Loucy (cell line): ENCODE measurements around the gene PRUNE2.

Experiments
- H2AFZ ChIP-seq: fragments of 200-600 bp; sonication (generic); 2 replicates; pipeline ENCODE4 v1.6.0; 2016; ENCODE audit warnings: antibody characterized with exemption, mild to moderate bottlenecking, low read length, moderate library complexity
- H3F3A ChIP-seq: fragments of 200-600 bp; 2 replicates; pipeline ENCODE4 v1.6.0; 2016; ENCODE audit warnings: antibody characterized with exemption, low read depth, mild to moderate bottlenecking
- H3K27me3 ChIP-seq: fragments of 200-600 bp; sonication (generic); 2 replicates; pipeline ENCODE4 v1.6.1; 2014; ENCODE audit warnings: low read length, mild to moderate bottlenecking; ENCODE audit not compliant: insufficient read depth, poor library complexity, severe bottlenecking
- H3K36me3 ChIP-seq: fragments of 200-600 bp; sonication (generic); 2 replicates; pipeline ENCODE4 v1.6.1; 2016; ENCODE audit warnings: low read length; ENCODE audit not compliant: insufficient read depth
- H3K4me1 ChIP-seq: fragments of 200-600 bp; sonication (generic); 2 replicates; pipeline ENCODE4 v1.5.1; 2014; ENCODE audit warnings: low read length, mild to moderate bottlenecking; ENCODE audit not compliant: insufficient read depth, poor library complexity, severe bottlenecking
- H3K4me2 ChIP-seq: fragments of 200-600 bp; sonication (generic); 2 replicates; pipeline ENCODE4 v1.6.0; 2014; ENCODE audit warnings: antibody characterized with exemption, low read length, low read depth, mild to moderate bottlenecking; ENCODE audit not compliant: poor library complexity, severe bottlenecking
- H3K4me3 ChIP-seq: fragments of 200-600 bp; sonication (generic); 2 replicates; pipeline ENCODE4 v1.5.1; 2014; ENCODE audit warnings: low read length, mild to moderate bottlenecking, mixed read lengths; ENCODE audit not compliant: poor library complexity, severe bottlenecking
- H3K79me2 ChIP-seq: fragments of 200-600 bp; sonication (generic); 2 replicates; pipeline ENCODE4 v1.6.1; 2014; ENCODE audit warnings: low read length; ENCODE audit not compliant: insufficient read depth
- H3K9ac ChIP-seq: fragments of 200-600 bp; sonication (generic); 2 replicates; pipeline ENCODE4 v1.6.0; 2014; ENCODE audit warnings: mild to moderate bottlenecking, low read depth, low read length, moderate library complexity; ENCODE audit not compliant: poor library complexity, severe bottlenecking
- H3K9me2 ChIP-seq: fragments of 200-600 bp; sonication (generic); replicated peaks from 2 replicates; pipeline ENCODE4 v1.6.1; 2016; ENCODE audit warnings: low read depth, low read length, mixed read lengths
- H3K9me3 ChIP-seq: fragments of 200-600 bp; sonication (generic); 2 replicates; pipeline ENCODE4 v1.6.1; 2014; ENCODE audit warnings: mild to moderate bottlenecking, antibody characterized with exemption, low read length, low read depth; ENCODE audit not compliant: insufficient read depth
- H4K20me1 ChIP-seq: fragments of 200-600 bp; sonication (generic); 2 replicates; pipeline ENCODE4 v1.6.0; 2014; ENCODE audit warnings: antibody characterized with exemption, low read length, mild to moderate bottlenecking; ENCODE audit not compliant: insufficient read depth, poor library complexity, severe bottlenecking
- CTCF ChIP-seq: fragments of 200-600 bp; sonication (generic); conservative IDR thresholded peaks from 2 replicates; pipeline ENCODE4 v1.5.1; 2014; ENCODE audit warnings: mild to moderate bottlenecking, antibody characterized with exemption, low read length
- EZH2phosphoT487 ChIP-seq: fragments of 200-600 bp; IDR thresholded peaks from 2 replicates; pipeline ENCODE4 v1.6.1; 2018; ENCODE audit warnings: antibody characterized with exemption, mild to moderate bottlenecking, moderate library complexity, borderline replicate concordance

The PRUNE2 gene

GRCh38 chr9:76592974-76593347, 313.0 kb downstream of the PRUNE2 start:
- Histone ChIP-seq H3K4me1 (peaks cover 58% of the 10 kb centered on the region), H3F3A (peaks cover 5% of the 10 kb centered on the region; the same call in 1 of the 2 replicates), H2AFZ (peak overlapping the region; percentile 63), H3K4me2 (peak overlapping the region; percentile 58), H3K9me3 (no peaks in the 10 kb centered on the region), H3K27me3 (no peaks in the 10 kb centered on the region), H3K79me2 (no peaks in the 10 kb centered on the region), H3K9ac (peak overlapping the region; percentile 48), H3K36me3 (no peaks in the 10 kb centered on the region), H3K9me2 (no peaks in the 10 kb centered on the region), H4K20me1 (no peaks in the 10 kb centered on the region), H3K4me3 (peak overlapping the region; percentile 46)
- TF ChIP-seq CTCF (no peak), EZH2phosphoT487 (no peak)

- Histone ChIP-seq H3K4me2 (peak overlapping the region; percentile 58), H3F3A (peaks cover 5% of the 10 kb centered on the region; the same call in 1 of the 2 replicates), H2AFZ (peak overlapping the region; percentile 63), H3K27me3 (no peaks in the 10 kb centered on the region), H3K9me2 (no peaks in the 10 kb centered on the region), H4K20me1 (no peaks in the 10 kb centered on the region), H3K9me3 (no peaks in the 10 kb centered on the region), H3K79me2 (no peaks in the 10 kb centered on the region), H3K4me1 (peaks cover 62% of the 10 kb centered on the region), H3K36me3 (no peaks in the 10 kb centered on the region), H3K9ac (peak overlapping the region; percentile 48), H3K4me3 (peak overlapping the region; percentile 46)
- TF ChIP-seq CTCF (no peak), EZH2phosphoT487 (no peak)
These were observed 313.6 kb downstream of the PRUNE2 start for GRCh38 chr9:76592091-76592973.

GRCh38 chr9:76591256-76591950, 314.5 kb downstream of the PRUNE2 start:
- Histone ChIP-seq H3K4me2 (no peak overlapping the region), H3K9me3 (no peaks in the 10 kb centered on the region), H2AFZ (0 out of 2 replicates have a peak overlapping the region, but pooled peaks have one; percentile 63)

More at GRCh38 chr9:76591256-76591950, 314.5 kb downstream of the PRUNE2 start:
- Histone ChIP-seq H3K9ac (no peak overlapping the region), H3K4me3 (no peak overlapping the region), H3K9me2 (no peaks in the 10 kb centered on the region), H4K20me1 (no peaks in the 10 kb centered on the region), H3K79me2 (no peaks in the 10 kb centered on the region), H3K36me3 (no peaks in the 10 kb centered on the region), H3K4me1 (peaks cover 66% of the 10 kb centered on the region), H3F3A (peaks cover 5% of the 10 kb centered on the region; the same call in 1 of the 2 replicates), H3K27me3 (no peaks in the 10 kb centered on the region)
- TF ChIP-seq EZH2phosphoT487 (no peak), CTCF (no peak)
